Stimulated activated CD8-positive, alpha-beta memory T cell treated with anti-CD3 and anti-CD28 coated beads, Interleukin-4, amount 100 ng/mL, for 1 hour (primary cell): Measurements from ENCODE around the gene PARP12.

Experiments used
- DNase-seq, 2 donors: peaks; one replicate each; pipeline ENCODE4 v3.0.0-alpha.2; 2020; ENCODE audit warnings: low read depth in 2 of 2, low spot score in 1 of 2

PARP12 gene

DNA sequence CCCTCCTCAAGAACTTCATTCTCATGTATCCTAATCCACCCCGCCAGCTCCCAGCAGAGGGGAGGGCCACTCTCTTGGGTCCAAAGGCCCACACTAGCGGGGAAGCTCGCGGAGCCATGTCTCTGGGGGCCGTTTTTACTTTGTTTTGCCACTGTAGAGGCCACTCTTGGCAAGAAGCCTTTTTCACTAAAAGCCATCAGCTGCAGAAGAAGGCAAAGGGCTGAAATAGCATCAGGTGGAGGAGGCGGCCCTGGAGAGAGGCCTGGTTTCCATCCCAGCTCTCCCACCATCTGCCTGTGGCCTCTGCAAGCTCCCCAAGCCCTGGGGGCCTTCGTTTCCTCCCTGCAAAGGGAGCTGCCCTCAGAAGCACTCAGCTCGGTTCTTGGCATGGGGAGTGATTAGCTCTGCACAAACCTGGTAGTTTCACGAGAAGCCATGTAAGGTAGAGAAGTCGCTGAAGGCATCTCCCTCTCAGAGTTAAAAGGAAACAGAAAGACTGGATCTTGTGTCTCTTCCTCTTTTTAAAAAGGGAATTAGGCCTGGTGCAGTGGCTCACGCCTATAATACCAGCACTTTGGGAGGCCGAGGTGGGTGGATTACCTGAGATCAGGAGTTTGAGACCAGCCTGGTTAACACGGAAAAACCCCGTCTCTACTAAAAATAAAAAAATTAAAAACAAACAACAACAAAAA, 70.3 kb downstream of the PARP12 start:
- no peak for DNase-seq

DNA sequence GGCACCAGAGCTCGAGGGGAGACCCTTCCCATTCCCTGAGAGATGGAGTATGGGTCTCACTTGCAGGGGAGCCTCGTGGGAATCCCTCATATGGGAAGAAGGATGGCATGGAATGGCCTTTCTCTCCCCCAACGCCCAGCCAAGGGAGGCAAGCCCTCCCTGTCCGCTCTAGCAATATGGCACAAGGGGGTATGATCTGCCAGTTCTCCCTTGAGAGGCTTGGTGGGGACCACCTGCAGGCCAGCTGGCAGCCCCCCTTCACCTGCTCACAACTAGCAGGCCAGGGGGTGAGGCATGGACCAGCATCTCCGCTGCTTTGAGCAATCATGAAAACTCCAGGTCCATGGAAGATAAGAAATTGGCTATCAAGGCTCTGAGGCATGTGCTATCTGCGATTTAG, 70.8 kb downstream of the PARP12 start:
- no peak for DNase-seq

- no peak for DNase-seq
Measured at GRCh38 chr7:139991269-139991666, 71.5 kb downstream of the PARP12 start.

DNA sequence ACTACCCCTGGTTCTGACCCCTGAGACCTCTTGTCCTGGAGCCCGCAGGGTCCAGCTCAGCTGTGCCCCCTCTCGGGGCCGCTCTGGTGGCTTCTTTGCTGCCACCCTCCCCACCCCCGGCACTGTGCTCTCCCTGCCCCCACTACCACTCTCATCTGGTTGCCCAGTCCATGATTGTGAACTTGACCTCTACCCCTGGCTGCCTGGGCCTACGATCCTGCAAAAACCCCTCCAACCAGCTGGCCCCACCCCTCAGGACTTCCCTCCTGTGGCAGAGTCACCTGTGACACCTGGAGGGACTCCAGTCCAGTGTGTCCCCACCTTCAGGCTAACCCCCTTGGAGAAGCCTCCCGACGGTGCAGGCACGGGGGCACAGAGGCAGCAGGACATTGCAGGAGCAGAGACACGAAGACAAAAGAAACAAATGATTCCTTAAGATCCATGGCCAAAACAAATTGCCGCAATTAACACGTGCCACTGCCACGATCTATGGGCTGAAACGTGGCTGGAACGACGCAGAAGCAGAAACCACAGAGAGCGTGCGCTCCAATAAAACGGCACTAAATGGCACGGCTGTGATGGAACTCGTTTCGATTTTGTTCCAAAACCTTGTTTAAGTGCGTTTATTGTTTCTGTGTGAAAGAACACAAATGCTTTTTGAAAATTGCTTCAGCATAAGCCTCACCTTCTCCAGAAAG, 72.0 kb downstream of the PARP12 start:
- no peak for DNase-seq

DNA sequence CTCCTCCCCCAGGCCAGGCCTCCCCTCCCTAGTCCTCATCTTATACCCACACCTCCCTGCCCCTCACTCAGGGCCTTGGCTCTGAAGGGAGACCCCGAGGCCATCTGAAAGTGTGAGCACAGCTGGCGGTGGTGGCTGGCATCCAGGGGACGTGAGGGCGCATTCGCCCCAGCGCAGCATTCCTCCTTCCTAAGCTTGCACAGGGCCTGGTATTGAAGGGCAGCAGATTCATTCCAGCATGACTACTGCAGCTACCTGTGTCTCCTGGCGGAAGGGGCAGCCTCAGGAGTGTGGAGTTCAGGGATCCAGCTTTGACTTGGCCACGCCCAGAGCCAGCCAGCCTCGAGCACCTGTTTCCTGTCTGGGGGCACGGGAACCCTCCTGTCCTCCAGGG, 72.6 kb downstream of the PARP12 start:
- DNase-seq, result no peak

DNA sequence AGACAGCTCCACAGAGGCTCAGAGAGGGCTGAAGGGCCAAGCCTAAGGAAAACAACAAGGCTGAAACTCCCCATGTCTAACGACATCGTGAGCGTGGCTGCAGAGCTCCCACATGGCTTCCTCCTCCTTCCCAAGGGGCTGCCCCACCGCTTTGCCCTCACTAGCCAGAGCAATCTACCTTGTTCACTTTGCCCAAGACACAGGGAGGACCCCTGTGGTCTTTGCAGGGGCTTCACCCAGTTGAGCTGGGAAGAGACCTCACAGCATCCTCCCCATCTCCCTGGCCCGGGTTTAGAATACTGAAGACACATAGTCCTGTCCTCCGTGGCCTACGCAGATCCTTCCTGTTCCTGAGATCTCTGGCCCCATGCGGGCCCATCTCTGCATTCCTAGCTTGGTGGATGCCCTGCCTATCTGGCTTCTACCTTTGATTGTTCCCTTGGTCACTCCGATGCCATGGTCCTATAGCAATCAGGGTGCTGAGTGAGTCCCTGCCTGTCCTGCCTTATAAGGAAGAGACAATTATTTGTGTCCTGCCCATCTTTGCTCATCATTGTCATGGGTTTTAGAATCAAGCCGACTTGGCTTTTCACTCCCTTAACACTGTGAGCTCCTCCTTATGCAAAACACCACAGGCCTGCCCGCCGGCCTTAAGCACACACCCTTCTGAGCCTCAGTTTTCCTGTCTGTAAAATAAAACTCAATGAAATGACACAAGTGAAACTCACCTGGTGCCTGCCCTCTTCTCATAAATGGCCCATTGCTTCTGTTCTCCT, 73.2 kb downstream of the PARP12 start:
- no peak for DNase-seq

GRCh38 chr7:139987691-139988516, 74.8 kb downstream of the PARP12 start:
- no peak for DNase-seq

DNA sequence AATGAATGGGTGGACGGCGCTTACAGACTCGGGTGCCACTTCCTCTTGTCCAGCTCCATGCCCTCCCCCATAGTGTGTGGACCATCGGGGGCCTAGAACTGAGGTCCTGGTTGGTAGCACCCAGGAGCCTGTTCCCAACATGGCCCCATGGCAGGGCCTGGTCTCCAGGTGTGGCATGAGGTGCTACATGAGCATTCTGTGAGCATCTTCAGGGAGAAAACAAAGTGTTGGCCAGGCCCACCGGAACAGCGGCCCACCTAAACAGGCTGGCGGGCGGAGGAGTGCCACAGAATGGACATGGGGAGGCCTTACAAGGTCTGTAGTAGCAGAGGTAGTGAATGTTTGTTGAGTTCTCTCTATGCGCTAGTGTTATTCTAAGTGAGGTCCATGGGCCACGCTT, 76.9 kb downstream of the PARP12 start:
- DNase-seq, result no peak

GRCh38 chr7:139984642-139985539, 77.9 kb downstream of the PARP12 start:
- no peak for DNase-seq

DNA sequence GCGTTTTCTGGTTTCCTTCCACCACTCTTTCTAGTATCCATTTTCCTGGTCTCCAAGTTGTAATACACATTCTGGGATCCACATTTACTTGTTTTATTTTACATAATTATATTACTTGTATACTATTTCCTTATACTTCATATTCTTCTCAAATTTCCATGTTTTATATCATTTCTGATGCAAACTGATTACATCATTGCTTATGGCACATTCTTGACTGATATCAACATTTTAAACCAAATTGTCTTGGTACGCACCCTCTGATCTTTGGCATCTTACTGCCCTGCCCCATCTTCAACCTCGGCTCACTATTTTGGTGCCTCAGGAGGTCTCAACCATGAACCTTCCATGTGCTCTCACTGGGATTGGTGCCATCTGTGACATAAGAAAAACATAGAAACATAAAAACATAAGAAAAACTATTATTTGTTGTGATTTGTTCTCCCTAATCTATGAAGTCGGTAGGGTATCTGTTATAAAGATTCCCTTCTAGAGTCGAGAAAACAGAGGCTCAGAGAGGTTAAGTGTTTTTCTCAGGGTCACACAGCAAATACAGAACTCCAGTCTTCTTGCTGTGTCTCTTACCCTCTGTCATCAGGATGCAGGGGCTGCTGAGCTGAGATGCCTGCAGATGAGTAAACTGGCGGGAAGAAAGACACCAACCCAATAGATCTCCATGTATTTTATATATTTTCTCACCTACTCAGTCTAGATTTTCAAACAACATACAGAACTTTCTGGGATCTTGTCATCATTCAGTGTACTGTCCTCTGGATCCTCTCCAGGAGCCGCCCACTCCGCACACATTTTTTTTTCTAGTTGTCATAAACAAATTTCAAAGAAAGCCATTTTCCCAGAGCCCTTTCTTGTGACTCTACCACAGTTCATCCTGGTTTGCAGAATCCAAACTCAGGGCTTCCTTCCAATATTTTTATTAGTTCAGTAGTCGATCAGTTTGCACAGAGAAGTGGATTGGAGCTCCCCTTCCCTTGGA, 79.5 kb downstream of the PARP12 start:
- DNase-seq, result no peak

- no peak for DNase-seq
Measured at GRCh38 chr7:139981511-139981895, 81.2 kb downstream of the PARP12 start.

GRCh38 chr7:139976838-139977656, 85.7 kb downstream of the PARP12 start:
- no peak for DNase-seq

DNA sequence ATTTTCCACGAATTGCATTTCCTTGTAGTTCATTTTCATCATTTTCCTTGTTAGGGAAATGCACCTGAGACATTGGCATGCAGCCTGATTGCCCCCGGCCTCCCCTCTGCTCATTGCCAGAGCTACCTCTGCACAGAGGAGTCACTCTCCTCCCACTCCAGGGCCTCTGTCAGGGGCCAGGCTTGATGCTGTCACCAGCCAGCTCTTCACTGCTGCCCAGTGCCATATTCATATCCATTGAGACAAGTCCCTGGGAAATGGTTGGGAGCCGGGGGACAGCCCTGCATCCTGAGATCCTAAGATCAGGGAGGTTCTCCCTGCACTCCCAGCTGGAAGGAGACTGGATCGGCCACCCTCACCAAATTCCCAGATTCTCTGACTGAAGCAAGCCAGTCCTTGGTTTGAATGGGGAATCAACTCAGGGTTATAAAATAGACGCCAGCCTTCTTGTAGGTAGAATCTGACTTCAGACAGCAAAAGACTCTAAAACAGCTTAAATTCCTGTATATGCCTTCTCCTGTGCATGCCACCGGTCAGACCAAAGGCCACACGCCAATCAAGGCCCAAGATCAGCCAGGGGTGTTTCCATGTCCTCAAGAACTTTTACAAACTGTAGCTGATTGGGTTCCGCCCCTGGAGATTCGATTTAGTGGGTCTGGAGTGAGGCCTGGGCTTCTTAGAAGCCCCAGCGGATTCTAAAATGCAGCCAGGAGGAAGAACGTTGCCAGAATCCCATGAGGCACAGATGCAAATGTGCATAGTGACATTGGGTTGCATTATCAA, 86.5 kb downstream of the PARP12 start:
- DNase-seq, result no peak

- no peak for DNase-seq
Measured at GRCh38 chr7:139974179-139974811, 88.5 kb downstream of the PARP12 start.
